Measurements from ENCODE around the gene DNER. TPM values are rescaled to one million over a fixed set of nuclear protein-coding genes. Genes with fewer than 3 reads are reported as not detected.
"Not testable (repeated sequence)": the region's sequence is repeated elsewhere in the genome, so short reads cannot be mapped to it uniquely, and the experiment has no call there.

Gene DNER, protein sequence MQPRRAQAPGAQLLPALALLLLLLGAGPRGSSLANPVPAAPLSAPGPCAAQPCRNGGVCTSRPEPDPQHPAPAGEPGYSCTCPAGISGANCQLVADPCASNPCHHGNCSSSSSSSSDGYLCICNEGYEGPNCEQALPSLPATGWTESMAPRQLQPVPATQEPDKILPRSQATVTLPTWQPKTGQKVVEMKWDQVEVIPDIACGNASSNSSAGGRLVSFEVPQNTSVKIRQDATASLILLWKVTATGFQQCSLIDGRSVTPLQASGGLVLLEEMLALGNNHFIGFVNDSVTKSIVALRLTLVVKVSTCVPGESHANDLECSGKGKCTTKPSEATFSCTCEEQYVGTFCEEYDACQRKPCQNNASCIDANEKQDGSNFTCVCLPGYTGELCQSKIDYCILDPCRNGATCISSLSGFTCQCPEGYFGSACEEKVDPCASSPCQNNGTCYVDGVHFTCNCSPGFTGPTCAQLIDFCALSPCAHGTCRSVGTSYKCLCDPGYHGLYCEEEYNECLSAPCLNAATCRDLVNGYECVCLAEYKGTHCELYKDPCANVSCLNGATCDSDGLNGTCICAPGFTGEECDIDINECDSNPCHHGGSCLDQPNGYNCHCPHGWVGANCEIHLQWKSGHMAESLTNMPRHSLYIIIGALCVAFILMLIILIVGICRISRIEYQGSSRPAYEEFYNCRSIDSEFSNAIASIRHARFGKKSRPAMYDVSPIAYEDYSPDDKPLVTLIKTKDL
- total RNA-seq, result 1 to 10 TPM in 1 of 2 donors, under 1 TPM in 1; 0.06 to 1.9 TPM
- 1 to 10 TPM; 1.5 to 2.4 (median 1.9) TPM for polyA plus RNA-seq (ENCODE audit: insufficient read length in 6 of 6)
- long read RNA-seq, donor 1, result 0 reads
- long read RNA-seq, donor 2, partial matches to known transcripts, result 0 of 1 reads
- long read RNA-seq, donor 2, other reads (novel, unspliced or antisense), result 0 of 1 reads
- long read RNA-seq, donor 3, result 0 reads
- long read RNA-seq, donor 4, result 0 reads
- long read RNA-seq, donor 5, partial matches to known transcripts, result 0 of 1 reads
- long read RNA-seq, donor 5, other reads (novel, unspliced or antisense), result 0 of 1 reads
- long read RNA-seq, donor 6, result 0 reads
- long read RNA-seq, donor 7, result 0 reads
- long read RNA-seq, donor 8, result 0 reads
- long read RNA-seq, donor 9, result 0 reads
- long read RNA-seq, donor 10, result 0 reads
- long read RNA-seq, donor 11, transcript DNER-201 (13 exons, 3,260 nt), result major isoform, 71 of 301 reads
- long read RNA-seq, donor 11, partial matches to known transcripts, result 222 of 301 reads
- long read RNA-seq, donor 11, other reads (novel, unspliced or antisense), result 8 of 301 reads
- long read RNA-seq, donor 12, result 0 reads

DNA sequence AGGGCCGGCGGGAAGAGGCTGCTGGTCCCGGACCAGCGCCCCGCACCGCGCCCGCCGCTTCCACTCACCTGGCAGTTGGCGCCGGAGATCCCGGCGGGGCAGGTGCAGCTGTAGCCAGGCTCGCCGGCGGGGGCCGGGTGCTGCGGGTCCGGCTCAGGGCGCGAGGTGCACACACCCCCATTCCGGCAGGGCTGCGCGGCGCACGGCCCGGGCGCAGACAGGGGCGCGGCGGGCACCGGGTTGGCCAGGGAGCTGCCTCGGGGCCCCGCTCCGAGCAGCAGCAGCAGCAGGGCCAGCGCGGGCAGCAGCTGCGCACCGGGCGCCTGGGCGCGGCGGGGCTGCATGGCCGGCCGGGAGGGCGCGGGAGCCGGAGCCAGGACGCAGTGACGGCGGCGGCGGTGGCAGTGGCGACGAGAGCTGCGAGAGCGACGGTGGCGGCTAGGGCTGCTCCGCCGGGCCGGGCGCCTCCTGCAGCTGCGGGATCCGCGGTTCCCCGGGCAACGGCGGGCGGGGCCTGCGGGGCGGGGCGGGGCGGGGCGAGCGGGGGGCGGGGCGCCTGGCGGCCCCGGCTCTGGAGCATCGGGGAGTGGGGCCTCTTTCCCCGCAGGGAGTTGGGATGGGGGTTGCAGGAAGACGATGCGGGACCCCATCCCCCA lies at the start of gene DNER:
Gene DNER, minus strand, starts transcription at position 476 of the 656 bp plus-strand sequence. Its CDS starts 132 bp downstream, at position 344.
- Histone ChIP-seq H3K36me3 (no peaks in the 10 kb centered on the region), H3K4me1 (peaks cover 13 to 18% of the 10 kb centered on the region in 2 donors), H3K9me3 (no peaks in the 10 kb centered on the region), H3K27me3 (peaks cover 63 to 98% of the 10 kb centered on the region in 2 donors), H3K27ac (no peak within 1 kb of the TSS), H3K4me3 (peak within 1 kb of the TSS; percentile 14 to 35)
- ATAC-seq, result peak; percentile 75
- intact Hi-C loops (cut with DNase I), result no loop called here
- DNase-seq, result peak in 1 of 4 donors; percentile 76
- TF ChIP-seq, protein P1, sequence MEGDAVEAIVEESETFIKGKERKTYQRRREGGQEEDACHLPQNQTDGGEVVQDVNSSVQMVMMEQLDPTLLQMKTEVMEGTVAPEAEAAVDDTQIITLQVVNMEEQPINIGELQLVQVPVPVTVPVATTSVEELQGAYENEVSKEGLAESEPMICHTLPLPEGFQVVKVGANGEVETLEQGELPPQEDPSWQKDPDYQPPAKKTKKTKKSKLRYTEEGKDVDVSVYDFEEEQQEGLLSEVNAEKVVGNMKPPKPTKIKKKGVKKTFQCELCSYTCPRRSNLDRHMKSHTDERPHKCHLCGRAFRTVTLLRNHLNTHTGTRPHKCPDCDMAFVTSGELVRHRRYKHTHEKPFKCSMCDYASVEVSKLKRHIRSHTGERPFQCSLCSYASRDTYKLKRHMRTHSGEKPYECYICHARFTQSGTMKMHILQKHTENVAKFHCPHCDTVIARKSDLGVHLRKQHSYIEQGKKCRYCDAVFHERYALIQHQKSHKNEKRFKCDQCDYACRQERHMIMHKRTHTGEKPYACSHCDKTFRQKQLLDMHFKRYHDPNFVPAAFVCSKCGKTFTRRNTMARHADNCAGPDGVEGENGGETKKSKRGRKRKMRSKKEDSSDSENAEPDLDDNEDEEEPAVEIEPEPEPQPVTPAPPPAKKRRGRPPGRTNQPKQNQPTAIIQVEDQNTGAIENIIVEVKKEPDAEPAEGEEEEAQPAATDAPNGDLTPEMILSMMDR (IDR thresholded peaks at IDR 0.05), result no peak

DNA sequence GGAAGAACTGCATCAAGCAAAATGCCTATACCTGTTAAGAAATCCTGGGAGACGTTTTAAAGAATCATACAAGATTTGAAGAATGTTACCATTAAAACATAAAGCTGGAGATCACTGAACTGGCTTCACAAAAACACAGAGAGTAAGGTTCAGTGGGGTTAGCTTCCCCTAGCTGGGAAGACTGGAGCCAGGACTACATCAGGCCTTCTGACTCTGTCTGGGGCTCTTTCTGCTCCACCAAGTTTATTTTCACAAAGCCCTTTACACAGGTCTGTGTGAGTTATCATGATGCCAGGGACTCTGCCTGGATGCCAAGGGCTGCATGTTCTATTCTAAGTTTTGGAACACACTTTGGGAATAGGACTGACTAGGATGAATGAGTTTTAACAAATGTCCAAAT lies 47.3 kb upstream of the DNER start:
- Histone ChIP-seq H3K4me3 (no peak overlapping the region), H3K4me1 (no peaks in the 10 kb centered on the region), H3K9me3 (no peaks in the 10 kb centered on the region), H3K27me3 (no peaks in the 10 kb centered on the region), H3K36me3 (peaks cover 0 to 41% of the 10 kb centered on the region in 2 donors), H3K27ac (no peak overlapping the region)
- no peak for DNase-seq
- no peak for ATAC-seq
- TF ChIP-seq, protein P1 (IDR thresholded peaks at IDR 0.05), result no peak
- intact Hi-C loops (cut with DNase I), result no loop called here

DNA sequence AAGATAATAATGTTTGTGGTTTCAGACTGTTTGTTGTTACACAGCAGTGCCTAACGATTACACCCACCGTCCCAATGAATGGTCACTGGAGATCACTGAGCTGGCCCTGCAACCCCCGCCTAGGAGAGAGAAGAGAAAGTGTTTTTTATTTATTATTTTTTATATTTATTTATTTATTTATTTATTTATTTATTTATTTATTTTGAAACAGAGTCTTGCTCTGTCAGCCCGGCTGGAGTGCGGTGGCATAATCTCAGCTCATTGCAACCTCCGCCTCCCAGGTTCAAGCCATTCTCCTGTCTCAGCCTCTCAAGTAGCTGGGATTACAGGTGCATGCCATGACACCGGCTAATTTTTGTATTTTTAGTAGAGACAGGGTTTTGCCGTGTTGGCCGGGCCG lies 43.1 kb upstream of the DNER start:
- DNase-seq; H3K9me3 ChIP-seq; H3K27ac ChIP-seq; H3K27me3 ChIP-seq; H3K4me3 ChIP-seq; H3K36me3 ChIP-seq; H3K4me1 ChIP-seq; ATAC-seq; intact Hi-C loops (cut with DNase I): not testable (repeated sequence)

DNA sequence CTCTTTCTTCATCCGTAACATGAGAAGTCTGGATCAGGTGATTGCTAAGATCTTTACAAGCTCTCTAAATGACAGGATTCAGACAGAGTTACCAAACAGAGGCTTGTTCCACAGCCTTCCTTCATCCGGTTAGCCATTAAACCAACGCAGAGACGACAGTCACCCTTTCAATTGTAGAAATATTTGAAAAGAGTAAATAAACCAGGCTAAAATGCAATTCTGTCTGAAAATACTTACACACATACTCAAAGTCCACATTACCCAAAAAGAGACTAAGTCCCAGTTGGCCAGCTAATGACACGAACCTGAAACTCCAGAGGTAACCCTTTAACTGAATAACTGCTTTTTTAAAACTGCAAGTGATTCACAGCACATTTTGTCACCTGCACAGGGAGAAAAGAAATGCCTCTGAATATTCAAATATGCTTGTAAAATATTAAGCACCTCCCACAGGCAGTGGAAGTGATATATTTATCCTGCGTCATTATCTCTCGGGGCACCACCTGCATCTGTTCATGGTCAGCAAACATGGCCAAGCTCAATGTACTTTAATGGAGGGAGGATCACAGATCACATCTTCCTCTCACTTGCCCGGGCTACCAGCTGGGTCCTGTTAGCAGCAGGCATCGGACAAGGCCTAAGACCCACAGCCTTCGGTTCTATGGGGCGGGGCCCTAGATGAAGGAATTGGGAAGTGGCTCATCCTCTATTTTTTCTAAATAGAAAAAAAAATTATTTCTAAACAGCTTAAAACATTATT lies 38.8 kb upstream of the DNER start:
- Histone ChIP-seq H3K9me3 (no peaks in the 10 kb centered on the region), H3K27ac (no peak overlapping the region), H3K4me1 (no peaks in the 10 kb centered on the region), H3K36me3 (no peaks in the 10 kb centered on the region), H3K27me3 (no peaks in the 10 kb centered on the region), H3K4me3 (no peak overlapping the region)
- ATAC-seq (peak; percentile 40), DNase-seq (peak in 1 of 4 donors; percentile 7)
- TF ChIP-seq, protein P1 (IDR thresholded peaks at IDR 0.05), result no peak
- intact Hi-C loops (cut with DNase I), result no loop called here
